IMR-90 (cell line): ENCODE results near the gene IGF1R.

Experiments
- CTCF ChIP-seq: conservative IDR thresholded peaks from 2 replicates; pipeline ENCODE4 v1.5.1; 2012; ENCODE audit warnings: mild to moderate bottlenecking, low read depth, low read length, improper control_type of control experiment
- MAFK ChIP-seq: IDR thresholded peaks from 2 replicates; pipeline ENCODE4 v1.6.1; 2012; ENCODE audit warnings: low read depth, low read length, improper control_type of control experiment
- MXI1 ChIP-seq: IDR thresholded peaks from 2 replicates; pipeline ENCODE4 v1.6.1; 2012; ENCODE audit warnings: low read depth, mild to moderate bottlenecking, low read length, moderate library complexity, borderline replicate concordance
- POLR2A ChIP-seq: IDR thresholded peaks from 2 replicates; pipeline ENCODE4 v1.6.1; 2012; ENCODE audit warnings: mild to moderate bottlenecking, low read depth, low read length

- TF ChIP-seq MAFK: no peak
- no peak for TF ChIP-seq CTCF
- TF ChIP-seq POLR2A: no peak
- no peak for TF ChIP-seq MXI1
Measured at GRCh38 chr15:98967916-98968315, 319.6 kb downstream of the IGF1R start.
